GM18519 (cell line): ENCODE measurements around the gene POLR2H.
"Not testable (repeated sequence)": the region's sequence is repeated elsewhere in the genome, so short reads cannot be mapped to it uniquely, and the experiment has no call there.

Source experiments
- ATAC-seq: cut with Tn5 transposase; IDR thresholded peaks from one replicate; pipeline ENCODE4 v1.9.1; 2021; ENCODE audit warnings: mild to moderate bottlenecking, moderate library complexity; ENCODE audit not compliant: unreplicated experiment, low FRiP score

Gene POLR2H

GRCh38 chr3:184335291-184335660, 26.2 kb upstream of the POLR2H start:
- no peak for ATAC-seq

GRCh38 chr3:184335661-184336546, 25.6 kb upstream of the POLR2H start:
- ATAC-seq, result peak; percentile 49

- no peak for ATAC-seq
Observed at GRCh38 chr3:184336547-184337398, 24.7 kb upstream of the POLR2H start.

- no peak for ATAC-seq
Observed at GRCh38 chr3:184337399-184337714, 24.2 kb upstream of the POLR2H start, which contains the start of gene FAM131A. Gene FAM131A, plus strand, starts transcription at chr3:184337600. Its CDS starts 31 bp downstream, at chr3:184337631.

GRCh38 chr3:184337981-184338380, 23.5 kb upstream of the POLR2H start:
- no peak for ATAC-seq

GRCh38 chr3:184338511-184338945, 23.0 kb upstream of the POLR2H start:
- no peak for ATAC-seq

- ATAC-seq, result no peak
Observed at GRCh38 chr3:184339001-184339400, 22.5 kb upstream of the POLR2H start.

GRCh38 chr3:184339451-184340135, 21.9 kb upstream of the POLR2H start:
- ATAC-seq, result not testable (repeated sequence)

GRCh38 chr3:184341925-184342324, 19.6 kb upstream of the POLR2H start:
- ATAC-seq, result no peak

- ATAC-seq, result no peak
Observed at GRCh38 chr3:184343200-184343876, 18.2 kb upstream of the POLR2H start.

GRCh38 chr3:184344579-184345316, 16.8 kb upstream of the POLR2H start:
- ATAC-seq, result no peak

- no peak for ATAC-seq
Observed at GRCh38 chr3:184345317-184346144, 16.0 kb upstream of the POLR2H start.

- ATAC-seq, result no peak
Observed at GRCh38 chr3:184346480-184347190, 14.9 kb upstream of the POLR2H start.

GRCh38 chr3:184347321-184348056, 14.0 kb upstream of the POLR2H start:
- no peak for ATAC-seq

GRCh38 chr3:184348057-184348382, 13.5 kb upstream of the POLR2H start:
- ATAC-seq, result no peak

- no peak for ATAC-seq
Observed at GRCh38 chr3:184349563-184350470, 11.7 kb upstream of the POLR2H start.

GRCh38 chr3:184350618-184351017, 10.9 kb upstream of the POLR2H start:
- ATAC-seq, result no peak
